GM12878 (cell line): ENCODE results near the gene PCDHGA4. TPM values are rescaled to one million over a fixed set of nuclear protein-coding genes. Genes with fewer than 3 reads are reported as not detected.

Experiments used
- ATF7 ChIP-seq: fragments of 450-650 bp; IDR thresholded peaks from 2 replicates; pipeline ENCODE4 v1.6.1; 2016; ENCODE audit warnings: low read depth, mild to moderate bottlenecking
- BCLAF1 ChIP-seq: fragments of 450-650 bp; IDR thresholded peaks from 2 replicates; pipeline ENCODE4 v1.6.1; 2017; ENCODE audit warnings: antibody characterized with exemption, mild to moderate bottlenecking, moderate library complexity
- CEBPB ChIP-seq, 2 experiments: fragments of 150-350 bp in 1 of 2; IDR thresholded peaks; 2 replicates each; pipeline ENCODE4 v1.6.1; 2012 to 2014; ENCODE audit warnings: low read depth in 2 of 2, low read length in 2 of 2, borderline replicate concordance in 1 of 2, inconsistent platforms in 1 of 2
- CUX1 ChIP-seq: IDR thresholded peaks from 2 replicates; pipeline ENCODE4 v1.6.1; 2012; ENCODE audit warnings: improper control_type of control experiment, low read depth, low read length; ENCODE audit not compliant: insufficient replicate concordance
- E2F4 ChIP-seq: IDR thresholded peaks from 2 replicates; pipeline ENCODE4 v1.6.1; 2012; ENCODE audit warnings: low read depth, low read length, improper control_type of control experiment
- E4F1 ChIP-seq: fragments of 450-650 bp; IDR thresholded peaks from 2 replicates; pipeline ENCODE4 v1.6.1; 2018; ENCODE audit warnings: borderline replicate concordance, mild to moderate bottlenecking; ENCODE audit not compliant: partially characterized antibody
- FOXM1 ChIP-seq: IDR thresholded peaks from 2 replicates; pipeline ENCODE4 v1.6.1; 2012; ENCODE audit warnings: low read depth, mild to moderate bottlenecking, inconsistent platforms, low read length, moderate library complexity
- GABPA ChIP-seq: IDR thresholded peaks from 2 replicates; pipeline ENCODE4 v1.6.1; 2014; ENCODE audit warnings: antibody characterized with exemption, low read depth, mild to moderate bottlenecking, inconsistent platforms
- NFIC ChIP-seq: IDR thresholded peaks from 2 replicates; pipeline ENCODE4 v1.6.1; 2012; ENCODE audit warnings: low read depth, mild to moderate bottlenecking, inconsistent platforms, low read length, moderate library complexity
- ZBTB33 ChIP-seq: fragments of 450-650 bp; IDR thresholded peaks from 2 replicates; pipeline ENCODE4 v1.6.1; 2017; ENCODE audit warnings: mild to moderate bottlenecking
- ZNF207 ChIP-seq: fragments of 450-650 bp; IDR thresholded peaks from 2 replicates; pipeline ENCODE4 v1.6.1; 2014; ENCODE audit warnings: antibody characterized with exemption, mild to moderate bottlenecking, borderline replicate concordance
- ZNF217 ChIP-seq: fragments of 450-650 bp; IDR thresholded peaks from 2 replicates; pipeline ENCODE4 v1.6.1; 2017; ENCODE audit warnings: antibody characterized with exemption, mild to moderate bottlenecking
- ZNF384 ChIP-seq: IDR thresholded peaks from 2 replicates; pipeline ENCODE4 v1.6.1; 2012; ENCODE audit warnings: low read depth, mild to moderate bottlenecking, low read length, improper control_type of control experiment, borderline replicate concordance
- polyA plus RNA-seq, 11 experiments: library from polyadenylated mRNA; depleted of rRNA in 4 of 11; unstranded in 6 of 11; stranded (reverse) in 5 of 11; fragments of >200 nt; fragmentation: Nextera tagmentation in 4 of 11; fragmentation: Illumina TruSeq in 1 of 11; extraction: Ambion mirVana in 4 of 11; extraction: Trizol in 1 of 11; gene quantifications; 1 replicate in 1 of 11; 2 replicates in 10 of 11; pipeline versions ENCODE4 v1.2.1 to v1.2.3, GENCODE V29; 2011 to 2016; ENCODE audit warnings: inconsistent platforms in 2 of 11, missing spikeins in 2 of 11, low read depth in 1 of 11
- total RNA-seq, 4 experiments: library from RNA; depleted of rRNA in 3 of 4; stranded (reverse); fragments of >200 nt in 3 of 4; fragmentation: Illumina TruSeq in 1 of 4; extraction: Trizol in 1 of 4; gene quantifications; 2 replicates each; pipeline versions ENCODE4 v1.2.1 to v1.2.3, GENCODE V29; 2013 to 2021

The PCDHGA4 gene
- total and polyA plus RNA-seq, 10 of the 15 experiments (the other 5 are each of a cell fraction or from before 2014, with no cell fraction given): 0.09 to 0.17 (median 0.13) TPM; not detected in 3

- TF ChIP-seq CUX1 (no peak), CEBPB (IDR thresholded peaks at IDR 0.05; ENCODE audit: borderline replicate concordance in 1 of 2, low read depth in 2 of 2, low read length in 2 of 2) (no peak), E4F1 (peak; percentile 61), BCLAF1 (no peak), NFIC (no peak; the same call in 1 of the 2 replicates), ZNF207 (peak; percentile 68; the same call in 1 of the 2 replicates), FOXM1 (0 out of 2 replicates have a peak, but pooled peaks have one; percentile 11), ATF7 (0 out of 2 replicates have a peak, but pooled peaks have one; percentile 15), ZNF217 (no peak), ZBTB33 (no peak), GABPA (peak; percentile 83), E2F4 (no peak), ZNF384 (no peak)
These were observed 34.3 kb upstream of the PCDHGA4 start, which contains the start of gene TAF7 (continued) for GRCh38 chr5:141320225-141321169.
